GM21360 (cell line): ENCODE data around the gene COX5B.

Experiments
- ATAC-seq: cut with Tn5 transposase; IDR thresholded peaks from one replicate; pipeline ENCODE4 v1.9.1; 2021; ENCODE audit warnings: mild to moderate bottlenecking, moderate library complexity; ENCODE audit not compliant: unreplicated experiment

Gene COX5B

GRCh38 chr2:97653874-97654273 is 8.0 kb downstream of the COX5B start:
- no peak for ATAC-seq

- no peak for ATAC-seq
Observed at GRCh38 chr2:97654309-97654708, 8.4 kb downstream of the COX5B start.

DNA sequence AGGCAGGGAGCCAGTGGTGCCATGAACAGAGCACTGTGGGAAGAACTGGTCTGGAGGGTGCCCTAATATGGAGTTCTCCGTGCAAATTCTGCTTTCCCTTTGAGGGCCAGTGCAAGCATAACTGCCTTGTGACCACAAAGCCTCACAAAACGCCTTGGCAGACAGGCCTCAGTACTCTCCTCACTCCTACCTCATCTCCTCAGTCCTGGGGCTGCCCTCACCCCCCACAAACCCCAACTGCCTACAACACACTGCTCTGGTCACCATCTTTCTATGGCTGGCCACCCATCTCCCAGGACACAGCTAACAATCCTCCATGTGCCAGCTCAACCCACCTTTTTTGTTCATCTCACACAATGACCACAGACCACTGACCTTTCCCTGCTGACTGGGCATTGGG is 8.9 kb downstream of the COX5B start:
- no peak for ATAC-seq

GRCh38 chr2:97656129-97656755 is 10.4 kb downstream of the COX5B start:
- ATAC-seq: no peak

GRCh38 chr2:97656905-97657587 is 11.2 kb downstream of the COX5B start:
- ATAC-seq: no peak

GRCh38 chr2:97657986-97658690 is 12.3 kb downstream of the COX5B start:
- ATAC-seq: no peak

GRCh38 chr2:97658691-97659157 is 12.9 kb downstream of the COX5B start:
- no peak for ATAC-seq

DNA sequence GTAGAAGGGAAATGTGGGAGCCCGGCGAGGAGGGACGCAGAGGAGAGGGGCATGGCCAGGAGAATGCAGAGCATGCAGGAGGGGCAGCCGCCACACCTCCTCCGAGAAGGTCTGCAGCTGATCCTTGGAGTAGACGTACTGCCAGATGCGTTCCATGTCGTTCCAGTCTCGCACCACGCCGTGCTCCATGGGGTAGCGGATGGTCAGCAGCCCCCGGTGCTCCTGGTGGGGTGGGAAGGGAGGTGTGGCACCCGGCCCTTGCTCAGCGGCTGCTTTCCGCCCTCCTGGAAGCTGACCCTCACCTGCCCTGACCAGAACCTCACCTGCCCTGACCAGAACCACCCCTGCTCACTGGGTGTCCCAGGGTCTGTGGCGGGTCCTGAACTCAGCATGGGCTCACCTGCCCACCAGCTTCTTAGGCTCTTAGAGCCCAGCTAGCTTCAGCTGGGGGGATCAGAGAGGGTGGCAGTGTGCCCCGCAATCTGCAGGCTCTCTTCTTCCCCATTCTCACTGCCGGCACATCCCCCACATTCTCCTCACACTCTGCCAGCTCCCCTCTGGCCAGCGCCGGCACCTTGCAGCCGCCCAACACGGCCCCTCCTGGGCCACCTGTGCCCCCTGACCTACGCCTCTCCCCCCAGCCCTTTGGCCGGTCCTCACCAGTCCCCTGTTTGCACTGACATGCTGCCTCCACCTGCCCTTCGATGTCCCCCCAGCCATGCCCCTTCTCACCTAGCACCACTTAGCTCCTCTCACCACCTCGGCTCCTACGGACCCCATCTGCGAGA is 13.6 kb downstream of the COX5B start:
- ATAC-seq: no peak

- no peak for ATAC-seq
Observed at GRCh38 chr2:97660044-97660774, 14.3 kb downstream of the COX5B start.

DNA sequence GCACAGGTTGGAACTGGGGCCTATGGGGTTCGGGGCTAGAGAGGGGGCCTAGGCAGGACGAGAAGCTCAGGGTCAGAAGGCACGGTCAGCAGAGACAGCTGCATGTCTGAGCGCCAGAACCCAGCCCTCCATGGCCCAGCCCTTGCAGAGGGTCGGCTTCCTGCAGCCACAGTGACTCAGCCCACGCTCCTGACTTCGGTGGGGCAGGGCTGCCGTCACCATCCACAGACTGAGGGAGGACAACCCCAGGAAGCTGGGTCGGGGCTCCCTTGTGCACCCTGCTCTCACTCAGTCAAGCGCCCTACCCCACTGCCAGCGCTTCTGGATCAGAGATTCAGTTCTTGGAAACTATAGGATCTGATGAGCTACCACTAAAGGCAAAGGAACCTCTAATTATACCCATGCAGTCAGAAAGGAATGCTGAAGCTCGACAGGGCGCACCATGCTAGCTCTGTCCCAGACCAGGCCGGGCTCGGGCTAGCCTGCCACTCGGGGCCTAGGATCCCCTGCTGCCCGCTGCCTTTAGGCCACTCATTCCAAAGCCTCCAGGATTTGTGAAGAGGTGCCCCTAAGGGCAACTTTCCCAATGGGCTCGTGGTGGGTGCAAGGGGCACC is 15.0 kb downstream of the COX5B start:
- ATAC-seq: no peak

DNA sequence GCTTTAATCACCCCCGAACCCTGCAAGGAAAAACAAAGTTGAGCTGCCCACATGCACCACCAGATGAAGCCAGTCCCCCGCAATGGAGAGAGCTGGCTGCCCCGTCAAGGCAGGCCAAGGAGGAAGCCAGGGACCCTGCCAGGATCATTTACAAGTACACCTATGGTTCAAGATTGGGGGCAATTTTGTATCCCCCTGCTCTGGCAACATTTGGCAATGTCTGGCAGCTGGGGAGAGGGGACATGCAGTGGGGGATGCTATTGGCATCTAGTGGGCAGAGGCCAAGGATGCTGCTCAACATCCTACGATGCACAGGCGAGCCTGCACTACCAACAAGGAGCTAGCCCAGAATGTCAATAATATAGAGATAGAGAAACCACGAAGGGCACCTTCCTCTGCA is 16.1 kb downstream of the COX5B start:
- ATAC-seq: no peak

DNA sequence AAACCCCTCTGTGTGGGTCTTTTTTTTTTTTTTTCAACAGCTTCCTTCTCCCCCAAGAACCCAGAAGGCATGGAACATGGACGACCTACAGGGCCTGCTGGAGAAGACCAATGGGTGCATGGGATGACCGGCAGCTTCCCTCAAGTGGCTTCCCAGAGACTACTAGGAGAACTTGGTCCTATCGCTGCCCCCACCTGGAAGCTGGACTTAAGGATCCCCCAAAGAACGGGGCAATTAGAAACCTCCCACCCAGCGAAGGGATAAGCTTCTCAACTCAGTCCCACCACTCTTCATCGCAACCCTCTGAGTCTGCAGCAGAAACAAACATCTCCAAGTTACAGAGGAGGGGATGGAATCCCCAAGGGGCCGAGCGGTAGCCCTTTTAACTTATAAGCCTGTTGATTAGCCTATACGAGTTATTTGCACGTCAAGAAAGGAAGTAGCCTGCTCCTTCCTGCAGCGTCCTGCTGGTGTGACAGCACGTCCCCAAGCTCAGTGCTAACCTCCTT is 16.6 kb downstream of the COX5B start:
- ATAC-seq: no peak

DNA sequence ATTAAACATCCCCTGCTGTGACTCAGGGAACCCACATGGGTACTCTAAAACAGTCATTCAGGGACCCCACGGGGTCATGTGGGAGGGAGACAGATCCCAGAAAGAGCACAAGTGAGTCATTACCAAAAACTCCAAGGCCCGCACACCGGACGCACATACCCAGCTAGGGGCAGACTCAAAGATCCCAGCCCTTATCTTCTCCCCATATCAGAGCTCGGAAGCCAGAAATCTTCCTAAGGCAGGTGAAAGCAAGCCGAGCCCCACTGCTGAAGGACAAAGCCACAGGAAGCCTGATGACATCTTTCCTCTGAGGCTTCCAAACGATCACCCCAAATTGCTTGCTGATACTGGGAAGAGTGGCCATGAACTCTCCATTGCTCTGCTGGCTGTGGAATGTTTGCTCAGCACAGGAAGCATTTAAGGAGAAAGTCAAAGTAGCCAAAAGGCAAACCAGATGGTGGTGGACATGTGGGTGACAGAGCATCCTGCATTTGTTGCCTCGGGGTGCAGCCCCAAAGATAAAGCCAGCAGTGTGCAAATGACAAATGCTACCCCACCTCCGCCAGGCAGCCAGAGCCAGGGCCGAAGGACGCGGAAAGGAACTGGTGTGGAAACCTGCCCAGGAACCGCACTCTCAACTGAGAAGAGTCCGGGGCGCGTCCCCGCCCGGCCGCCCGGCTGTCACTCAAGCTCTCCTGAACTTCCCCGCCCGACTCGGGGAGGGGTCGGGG is 17.2 kb downstream of the COX5B start:
- peak; percentile 38 for ATAC-seq

GRCh38 chr2:97663626-97663961 is 17.7 kb downstream of the COX5B start:
- no peak for ATAC-seq

DNA sequence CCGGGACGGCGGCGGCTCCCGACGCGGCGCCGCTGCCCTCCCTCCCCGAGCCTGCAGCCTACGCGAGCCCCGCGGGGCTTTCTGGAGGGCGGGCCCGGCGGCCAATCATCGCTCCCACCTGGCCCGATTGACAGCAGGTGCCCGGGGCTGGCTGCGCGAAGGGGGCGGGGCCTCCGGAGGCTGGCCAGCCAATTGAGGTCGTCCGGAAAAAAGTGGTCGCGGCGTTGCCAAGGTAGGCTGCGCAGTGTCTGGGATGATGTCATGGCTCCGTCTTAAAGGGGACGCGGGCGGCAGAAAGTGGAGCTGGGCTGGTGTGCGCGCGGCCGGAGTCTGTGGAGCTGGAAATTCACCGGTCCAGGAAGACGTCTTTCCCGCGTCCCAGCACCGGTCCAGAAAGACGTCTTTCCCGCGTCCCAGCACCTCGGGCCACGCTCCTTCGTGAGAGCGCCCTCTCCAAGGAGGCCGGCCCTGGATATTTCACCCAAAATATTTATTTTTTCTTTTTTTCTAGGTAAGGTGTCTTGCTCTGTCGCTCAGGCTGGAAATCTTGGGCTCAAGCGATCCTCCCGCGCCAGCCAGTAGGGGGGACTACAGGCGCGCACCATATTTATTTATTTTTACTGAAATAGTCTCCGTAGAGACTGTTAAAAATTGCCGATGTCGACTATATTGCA is 18.2 kb downstream of the COX5B start, which contains the start of gene ACTR1B:
Gene ACTR1B, minus strand, starts transcription at position 83 of the 674 bp plus-strand sequence. CDS start 154 bp downstream, outside the sequence.
- peak; percentile 85 for ATAC-seq

GRCh38 chr2:97664636-97664970 is 18.7 kb downstream of the COX5B start:
- ATAC-seq: no peak

GRCh38 chr2:97669448-97669847 is 23.6 kb downstream of the COX5B start, which contains the start of gene C2orf92:
Gene C2orf92, plus strand, starts transcription at chr2:97669713. Its CDS starts 76 bp downstream, at chr2:97669789.
- no peak for ATAC-seq

DNA sequence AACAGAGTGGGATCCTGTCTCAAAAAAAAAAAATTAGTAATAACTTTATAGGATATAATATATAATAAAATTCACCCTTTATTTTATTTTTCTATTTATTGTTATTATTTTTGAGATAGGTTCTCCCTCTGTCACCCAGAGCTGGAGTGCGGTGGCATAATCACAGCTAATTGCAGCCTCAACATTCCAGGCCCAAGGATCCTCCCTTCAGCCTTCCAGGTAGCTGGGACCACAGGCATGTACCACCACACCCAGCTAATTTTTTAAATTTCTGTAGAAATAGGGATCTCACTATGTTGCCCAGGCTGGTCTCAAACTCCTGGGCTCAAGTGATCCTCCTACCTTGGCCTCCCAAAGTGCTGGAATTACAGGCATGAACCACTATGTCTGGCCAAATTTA is 24.6 kb downstream of the COX5B start:
- ATAC-seq: no peak

DNA sequence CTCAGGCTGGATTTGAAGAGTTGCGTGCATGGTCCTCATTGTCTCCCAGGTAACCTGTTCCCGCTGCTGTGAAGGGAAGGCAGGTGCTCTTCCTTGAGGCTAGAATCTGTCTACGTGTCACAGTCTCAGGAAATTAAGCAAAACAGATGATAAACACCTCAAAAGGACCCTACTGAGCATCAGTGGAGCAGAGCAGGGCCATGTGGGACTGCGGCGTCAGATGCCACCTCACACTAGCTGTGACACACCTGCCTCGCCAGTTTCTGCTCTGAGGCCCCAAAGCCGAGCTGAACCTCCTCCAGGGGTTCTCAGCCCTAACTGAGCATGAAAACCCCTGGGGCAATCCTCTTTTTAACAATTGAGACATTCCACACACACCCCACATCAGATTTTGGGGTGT is 25.7 kb downstream of the COX5B start:
- ATAC-seq: no peak
